Panc1 (cell line): ENCODE measurements around the gene SULT2B1.

Experiments used
- CTCF ChIP-seq: fragments of 450-650 bp; IDR thresholded peaks from 2 replicates; pipeline ENCODE4 v1.5.1; 2017; ENCODE audit warnings: mild to moderate bottlenecking
- POLR2AphosphoS5 ChIP-seq: IDR thresholded peaks from 2 replicates; pipeline ENCODE4 v1.6.1; 2012; ENCODE audit warnings: mild to moderate bottlenecking, low read depth, low read length, moderate library complexity

- no peak for TF ChIP-seq CTCF
- no peak for TF ChIP-seq POLR2AphosphoS5
These were observed 43.9 kb downstream of the SULT2B1 start for GRCh38 chr19:48595833-48596232.
